NT2/D1 (cell line): ENCODE results near the gene MAML2.

Source experiments
- YY1 ChIP-seq: IDR thresholded peaks from 2 replicates; pipeline ENCODE4 v1.6.1; 2011; ENCODE audit not compliant: insufficient read length, insufficient read depth
- ZNF274 ChIP-seq: IDR thresholded peaks from 2 replicates; pipeline ENCODE4 v1.6.1; 2011; ENCODE audit warnings: mild to moderate bottlenecking, low read depth, low read length

GRCh38 chr11:96061069-96061468, 281.9 kb downstream of the MAML2 start:
- no peak for TF ChIP-seq YY1
- no peak for TF ChIP-seq ZNF274
